NCI-H2196 (cell line): ENCODE results near the gene FN3KRP.
"Not testable (repeated sequence)": the region's sequence is repeated elsewhere in the genome, so short reads cannot be mapped to it uniquely, and the experiment has no call there.

Experiments
- DNase-seq: peaks from one replicate; lab custom pipeline; 2025; ENCODE audit not compliant: unreplicated experiment; lab: John Stamatoyannopoulos, UW

Gene FN3KRP

DNA sequence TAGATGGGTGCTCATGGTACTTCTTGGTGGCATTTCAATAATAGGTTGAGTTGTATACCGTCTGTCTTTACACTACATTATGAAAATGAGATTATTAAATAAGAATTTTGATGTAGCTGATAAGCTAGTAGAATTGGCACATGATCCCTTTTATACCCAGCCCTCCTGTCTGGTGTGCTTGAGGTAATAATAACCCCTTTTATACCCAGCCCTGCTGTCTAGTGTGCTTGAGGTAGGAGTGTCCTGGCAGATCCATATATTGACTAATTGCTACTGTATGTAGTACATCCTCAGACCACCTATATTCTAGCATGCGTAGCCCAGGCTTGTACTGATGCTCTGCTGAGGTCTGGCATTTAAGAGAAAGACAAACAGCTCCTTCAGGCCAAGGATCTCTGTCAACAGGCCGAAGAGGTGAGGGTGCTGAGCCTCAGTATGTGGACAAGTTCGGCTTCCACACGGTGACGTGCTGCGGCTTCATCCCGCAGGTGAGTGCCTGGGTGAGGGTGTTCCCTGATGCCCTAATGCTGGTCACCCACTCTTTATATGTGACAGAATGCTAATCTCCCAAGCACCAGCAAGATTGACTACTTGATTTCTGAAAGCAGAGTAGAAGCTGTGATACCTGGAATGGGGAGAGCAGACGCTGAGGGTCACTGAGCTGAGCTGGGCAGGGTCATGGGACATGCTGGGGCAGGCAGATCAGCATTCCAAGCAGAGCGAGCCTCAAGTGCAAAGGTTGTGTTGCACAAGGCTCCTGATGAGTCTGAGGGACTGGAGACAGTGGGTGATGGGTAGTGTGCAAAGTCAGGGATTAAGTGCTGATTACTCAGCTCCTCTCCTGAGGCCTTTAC is 24.6 kb downstream of the FN3KRP start:
- no peak for DNase-seq

DNA sequence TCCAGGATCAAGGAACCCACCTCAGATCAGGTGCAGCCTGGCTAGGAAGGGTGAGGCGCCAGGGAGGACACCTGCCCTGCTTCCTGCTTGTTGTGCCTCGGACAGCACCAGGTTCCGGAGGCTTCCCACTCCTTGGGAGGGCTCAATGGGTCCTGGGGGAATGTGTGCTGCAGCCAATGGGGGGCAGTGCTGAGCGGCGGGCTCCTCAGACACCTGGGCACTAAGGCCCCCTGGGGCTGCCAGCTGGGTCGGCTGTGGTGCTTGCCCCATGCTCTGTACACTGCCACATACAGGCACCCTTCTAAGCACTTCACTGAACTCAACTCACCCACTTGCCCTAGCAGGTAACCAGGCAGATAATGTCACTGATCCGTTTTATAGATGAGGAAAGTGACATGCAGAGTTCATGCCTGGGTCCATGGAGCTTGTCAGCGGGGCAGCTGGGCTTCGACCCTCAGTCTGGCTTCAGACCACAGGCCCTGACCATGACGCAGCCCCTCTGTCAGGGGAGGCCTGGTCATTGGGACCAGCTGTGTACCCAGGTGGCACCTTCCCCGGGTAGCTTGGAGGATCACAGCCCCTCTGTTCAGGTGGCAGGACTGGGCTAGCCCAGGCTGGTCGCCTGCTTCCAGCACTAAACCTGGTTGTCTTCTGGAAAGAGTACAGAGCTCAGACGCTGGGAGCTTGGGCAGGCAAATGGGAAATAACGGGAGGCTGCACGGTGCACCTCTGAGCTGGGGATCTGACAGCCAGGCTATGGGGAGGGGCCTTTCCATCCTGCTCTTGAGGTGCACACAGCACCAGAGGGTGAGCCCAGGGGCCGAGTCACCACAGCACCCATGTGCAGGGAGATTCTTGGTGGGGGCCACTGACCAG is 27.1 kb downstream of the FN3KRP start:
- no peak for DNase-seq

- DNase-seq: not testable (repeated sequence)
Measured at GRCh38 chr17:82744736-82745135, 28.2 kb downstream of the FN3KRP start.

- DNase-seq: no peak
Measured at GRCh38 chr17:82745524-82745923, 29.0 kb downstream of the FN3KRP start.

GRCh38 chr17:82748756-82749155 is 32.2 kb downstream of the FN3KRP start:
- no peak for DNase-seq

DNA sequence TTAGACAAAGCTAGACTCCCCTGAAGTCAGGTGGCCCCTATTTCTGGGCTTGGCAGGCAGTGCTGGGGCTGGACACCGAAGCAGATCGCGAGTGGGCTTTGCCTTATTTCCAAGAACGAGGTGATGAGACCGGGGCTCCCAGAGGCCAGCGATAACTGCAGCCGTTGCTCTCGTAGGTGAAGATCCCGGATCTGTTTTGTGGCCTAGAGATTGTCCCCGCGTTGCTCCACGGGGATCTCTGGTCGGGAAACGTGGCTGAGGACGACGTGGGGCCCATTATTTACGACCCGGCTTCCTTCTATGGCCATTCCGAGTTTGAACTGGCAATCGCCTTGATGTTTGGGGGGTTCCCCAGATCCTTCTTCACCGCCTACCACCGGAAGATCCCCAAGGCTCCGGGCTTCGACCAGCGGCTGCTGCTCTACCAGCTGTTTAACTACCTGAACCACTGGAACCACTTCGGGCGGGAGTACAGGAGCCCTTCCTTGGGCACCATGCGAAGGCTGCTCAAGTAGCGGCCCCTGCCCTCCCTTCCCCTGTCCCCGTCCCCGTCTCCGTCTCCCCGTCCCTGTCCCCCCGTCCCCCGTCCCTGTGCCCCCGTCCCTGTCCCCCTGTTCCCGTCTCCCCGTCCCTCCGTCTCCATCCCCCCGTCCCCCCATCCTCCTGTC is 33.9 kb downstream of the FN3KRP start:
- DNase-seq: no peak

- no peak for DNase-seq
Measured at GRCh38 chr17:82751171-82751570, 34.7 kb downstream of the FN3KRP start.

DNA sequence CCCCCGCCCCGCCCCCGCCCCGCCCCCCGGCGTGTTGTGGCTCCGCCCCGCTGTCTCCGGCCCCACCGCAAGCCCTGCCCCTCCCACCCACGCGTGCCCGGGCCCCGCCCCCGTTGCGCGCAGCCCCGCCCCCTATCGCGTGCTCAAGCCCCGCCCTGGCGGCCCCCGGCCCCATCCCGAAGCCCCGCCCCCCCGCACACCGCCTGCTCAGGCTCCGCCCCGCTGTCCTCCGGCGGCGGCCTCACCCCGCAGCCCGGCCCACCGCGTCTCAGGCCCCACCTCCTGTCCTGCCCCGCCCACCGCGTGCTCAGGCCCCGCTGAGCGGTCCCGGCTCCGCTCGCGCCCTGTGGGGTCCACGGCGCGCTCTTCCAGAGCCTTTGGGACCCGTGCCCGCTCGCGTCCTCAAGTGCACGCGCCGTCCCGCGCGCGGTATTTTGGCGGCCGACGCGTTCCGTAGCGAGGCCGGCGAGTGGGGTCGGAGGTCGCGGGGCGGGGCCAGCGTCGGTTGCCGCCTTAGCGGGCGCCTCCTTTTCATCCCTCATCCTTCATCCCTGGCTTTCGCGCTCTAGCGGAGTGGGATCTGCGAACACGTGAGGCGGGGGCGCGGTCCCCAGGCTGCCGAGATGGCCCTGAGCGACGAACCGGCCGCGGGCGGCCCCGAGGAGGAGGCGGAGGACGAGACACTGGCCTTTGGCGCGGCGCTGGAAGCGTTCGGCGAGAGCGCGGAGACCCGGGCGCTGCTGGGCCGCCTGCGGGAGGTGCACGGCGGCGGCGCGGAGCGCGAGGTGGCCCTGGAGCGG is 35.3 kb downstream of the FN3KRP start, which contains the start of gene TBCD:
Gene TBCD (plus strand): TSS at position 495 of the 800 bp plus-strand sequence. CDS start 129 bp downstream, at position 624.
- peak; percentile 98 for DNase-seq

DNA sequence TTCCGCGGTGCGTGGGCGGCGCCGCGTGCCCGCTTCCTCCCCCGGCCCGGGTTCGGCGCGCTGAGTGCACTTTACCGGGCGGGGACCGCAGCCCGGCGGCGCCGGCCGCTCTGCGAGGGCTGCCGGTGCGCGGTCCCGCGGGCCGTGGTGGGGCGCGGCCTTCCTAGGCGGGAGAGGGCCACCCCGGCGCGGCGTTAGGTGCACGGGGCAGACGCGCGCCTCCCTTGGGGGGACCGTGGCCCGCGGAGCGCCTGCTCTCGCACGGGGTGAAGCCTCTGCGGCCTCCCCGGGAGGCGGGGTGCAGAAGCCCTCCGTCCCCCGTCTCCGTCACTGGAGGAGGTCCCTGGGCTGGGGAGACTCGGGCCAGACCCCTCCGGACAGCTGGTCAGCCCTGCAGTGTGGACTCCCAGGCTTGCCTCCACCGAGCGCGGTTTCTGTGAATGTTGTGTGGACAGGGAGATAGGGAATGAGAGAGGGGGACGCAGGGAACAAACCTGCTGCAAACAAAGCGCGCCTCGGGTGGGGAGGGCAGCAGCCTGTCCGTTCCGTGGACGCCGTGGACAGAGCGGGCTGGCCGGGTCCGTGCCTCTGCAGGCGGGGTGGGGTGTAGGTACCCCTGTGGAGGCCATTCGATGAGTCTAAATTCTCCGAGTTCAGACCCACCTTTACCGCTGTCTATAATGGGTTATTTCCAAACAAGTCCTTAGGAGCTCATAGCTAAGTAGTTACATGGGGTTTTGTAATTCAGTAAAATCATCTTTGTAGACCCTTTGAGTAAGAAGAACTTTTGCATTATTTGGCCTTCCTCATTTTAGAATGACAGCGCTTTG is 36.1 kb downstream of the FN3KRP start:
- DNase-seq: no peak

DNA sequence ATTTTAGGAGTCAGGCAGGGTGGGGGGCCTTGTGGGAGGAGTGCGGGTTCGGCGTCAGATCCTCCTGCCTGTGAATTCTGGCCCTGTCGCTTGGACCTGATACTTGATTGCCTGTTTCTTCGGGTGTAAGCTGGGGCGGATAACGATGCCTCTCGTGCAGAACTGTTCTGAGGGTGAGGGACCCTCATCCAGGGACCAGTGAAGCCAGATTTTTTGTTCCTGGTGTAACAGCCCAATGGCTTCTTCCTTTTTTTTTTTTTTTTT is 36.6 kb downstream of the FN3KRP start:
- no peak for DNase-seq

DNA sequence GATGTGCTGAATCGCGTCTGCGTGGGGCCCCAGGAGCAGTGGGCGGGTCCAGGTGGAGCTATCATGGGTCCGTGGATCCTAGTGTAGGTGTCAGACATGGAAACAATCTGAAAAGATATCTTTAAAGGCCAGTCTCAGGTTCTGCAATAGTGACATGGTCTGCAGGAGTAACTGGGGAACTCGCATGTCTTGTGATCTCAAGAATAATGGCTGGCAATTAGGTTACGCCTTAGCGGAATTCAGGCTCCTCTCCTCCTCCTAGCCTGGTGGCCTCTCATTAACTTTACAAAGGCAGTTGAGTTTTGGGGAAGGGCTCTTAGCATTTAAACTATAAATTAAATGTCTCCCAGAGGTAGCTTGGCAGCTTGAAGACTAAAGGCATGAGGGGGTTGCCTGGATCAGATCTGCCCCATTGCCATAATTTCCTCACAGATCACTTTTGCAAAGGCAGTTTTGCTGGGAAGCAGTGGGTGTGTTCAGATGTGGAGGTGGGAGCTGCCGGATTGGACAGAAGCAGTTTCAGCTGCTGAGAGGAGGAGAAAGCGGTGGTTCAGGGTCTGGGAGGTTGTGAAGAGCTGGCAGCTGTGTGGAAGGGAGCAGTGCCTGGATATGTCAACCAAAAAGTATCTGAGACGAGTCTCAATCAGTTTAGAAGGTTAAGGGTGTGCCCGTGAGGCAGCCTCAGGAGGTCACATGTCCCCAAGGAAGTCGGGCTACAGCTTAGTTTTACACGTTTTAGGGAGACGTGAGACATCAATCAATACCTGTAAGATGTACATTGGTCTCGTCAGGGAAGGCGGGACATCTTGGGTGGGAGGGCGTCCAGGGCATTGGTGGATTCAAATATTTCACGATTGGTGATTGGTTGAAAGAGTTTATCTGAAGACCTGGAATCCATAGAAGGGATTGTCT is 38.0 kb downstream of the FN3KRP start:
- peak; percentile 94 for DNase-seq

- DNase-seq: no peak
Measured at GRCh38 chr17:82756166-82756565, 39.7 kb downstream of the FN3KRP start.

GRCh38 chr17:82765371-82765770 is 48.9 kb downstream of the FN3KRP start:
- no peak for DNase-seq

- DNase-seq: peak; percentile 78
Measured at GRCh38 chr17:82767041-82767754, 50.7 kb downstream of the FN3KRP start.

DNA sequence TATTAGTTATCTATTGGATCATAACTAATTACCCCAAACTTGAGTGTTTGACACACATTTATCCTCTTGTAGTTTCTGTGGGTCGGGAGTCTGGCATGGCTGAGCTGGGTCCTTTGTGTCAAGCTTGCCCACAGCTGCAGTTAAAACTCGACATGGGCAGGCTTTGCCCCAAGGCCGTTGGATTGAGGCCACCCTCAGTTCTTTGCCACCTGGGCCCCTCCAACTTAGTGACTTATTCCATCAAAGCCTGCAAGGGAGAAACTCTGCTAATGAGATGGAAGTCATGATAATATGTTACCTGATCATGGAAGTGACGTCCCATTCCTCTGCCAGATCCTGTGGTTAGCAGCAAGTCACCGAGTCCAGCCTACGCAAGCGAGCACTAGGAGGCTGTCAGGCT is 52.5 kb downstream of the FN3KRP start:
- DNase-seq: no peak

DNA sequence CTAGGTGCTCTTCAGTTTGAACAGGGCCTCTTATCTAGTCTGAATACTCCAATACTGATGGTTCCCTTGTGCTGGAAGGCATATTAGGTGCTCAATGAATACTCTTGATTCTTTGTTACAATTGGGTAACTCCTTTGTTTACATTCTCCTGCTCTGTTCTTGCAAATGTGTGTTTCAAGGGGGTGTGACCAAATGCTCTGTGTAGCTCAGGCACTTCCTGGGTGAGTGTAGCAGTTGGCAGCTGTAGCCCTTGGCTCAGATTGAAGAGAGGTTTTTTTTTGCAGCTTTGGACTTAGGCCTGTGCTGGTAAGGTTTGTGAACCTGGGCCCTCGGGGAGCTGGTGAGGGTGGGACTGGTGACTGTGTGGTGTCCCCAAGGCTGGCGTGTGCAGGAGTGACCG is 55.5 kb downstream of the FN3KRP start:
- DNase-seq: peak; percentile 53

GRCh38 chr17:82774456-82774855 is 58.0 kb downstream of the FN3KRP start:
- DNase-seq: not testable (repeated sequence)
